CD4-positive, alpha-beta memory T cell (primary cell): ENCODE measurements around the gene HAX1. TPM values are rescaled to one million over a fixed set of nuclear protein-coding genes. Genes with fewer than 3 reads are reported as not detected.
"Not testable (repeated sequence)": the region's sequence is repeated elsewhere in the genome, so short reads cannot be mapped to it uniquely, and the experiment has no call there.

Experiments used
- CTCF ChIA-PET: fragments of 350-600 bp; sonication (Branson Sonifier 250); formaldehyde crosslinking; loops from one replicate; lab custom pipeline; 2021; ENCODE audit warnings: inconsistent platforms; ENCODE audit not compliant: partially characterized antibody; lab: Charles Lee
- POLR2A ChIA-PET: fragments of 350-600 bp; sonication (Branson Sonifier 250); formaldehyde crosslinking; loops from one replicate; lab custom pipeline; 2021; ENCODE audit not compliant: partially characterized antibody; lab: Charles Lee
- DNase-seq, 5 donors: peaks; one replicate each; pipeline versions ENCODE4 v3.0.0 to v3.0.0-alpha.2; 2020 to 2022; ENCODE audit warnings: mixed read lengths in 1 of 5
- H3K27ac ChIP-seq: one replicate; pipeline ENCODE4 v1.7.0; 2013; ENCODE audit warnings: low read depth, low read length
- H3K27me3 ChIP-seq: 2 replicates; pipeline ENCODE4 v1.7.0; 2013; ENCODE audit warnings: mild to moderate bottlenecking, low read length, moderate library complexity; ENCODE audit not compliant: insufficient read depth
- H3K36me3 ChIP-seq: 2 replicates; pipeline ENCODE4 v1.7.0; 2013; ENCODE audit warnings: mild to moderate bottlenecking, low read length, moderate library complexity; ENCODE audit not compliant: insufficient read depth
- H3K4me1 ChIP-seq: 2 replicates; pipeline ENCODE4 v1.7.0; 2013; ENCODE audit warnings: mild to moderate bottlenecking, low read length, moderate library complexity; ENCODE audit not compliant: insufficient read depth
- H3K4me3 ChIP-seq, 2 donors: one replicate each; pipeline ENCODE4 v1.7.0; 2013; ENCODE audit warnings: low read length in 2 of 2, mild to moderate bottlenecking in 1 of 2
- H3K9me3 ChIP-seq, 2 donors: one replicate each; pipeline ENCODE4 v1.7.0; 2013; ENCODE audit warnings: low read length in 2 of 2, control low read depth in 1 of 2; ENCODE audit not compliant: control insufficient read depth in 1 of 2
- H3K27ac Mint-ChIP-seq, 7 donors: one replicate each; pipeline ENCODE4 v1.8.0; 2020 to 2021; ENCODE audit warnings: mixed read lengths in 7 of 7, mild to moderate bottlenecking in 6 of 7, inconsistent platforms in 3 of 7, moderate library complexity in 3 of 7
- H3K27me3 Mint-ChIP-seq, 2 donors: one replicate each; pipeline ENCODE4 v1.8.0; 2020 to 2021; ENCODE audit warnings: mixed read lengths in 2 of 2
- H3K36me3 Mint-ChIP-seq, 2 donors: one replicate each; pipeline ENCODE4 v1.8.0; 2020 to 2021; ENCODE audit warnings: mixed read lengths in 2 of 2, inconsistent platforms in 1 of 2, mild to moderate bottlenecking in 1 of 2
- H3K4me1 Mint-ChIP-seq, 4 donors: one replicate each; pipeline ENCODE4 v1.8.0; 2020 to 2021; ENCODE audit warnings: mixed read lengths in 4 of 4, mild to moderate bottlenecking in 1 of 4
- H3K4me3 Mint-ChIP-seq, 8 donors: one replicate each; pipeline ENCODE4 v1.8.0; 2020 to 2021; ENCODE audit warnings: mixed read lengths in 8 of 8, mild to moderate bottlenecking in 7 of 8, moderate library complexity in 6 of 8, inconsistent platforms in 3 of 8
- H3K9me3 Mint-ChIP-seq, 8 donors: one replicate each; pipeline ENCODE4 v1.8.0; 2020 to 2021; ENCODE audit warnings: mixed read lengths in 8 of 8, mild to moderate bottlenecking in 5 of 8, inconsistent platforms in 3 of 8, moderate library complexity in 1 of 8
- intact Hi-C: fragments of 100-400 bp; cut with micrococcal nuclease; formaldehyde crosslinking; loops from one replicate; pipeline ENCODE4 v1.15.1; 2023
- polyA plus RNA-seq, 2 donors: library from polyadenylated mRNA; unstranded; fragments of 300-500 nt; fragmentation: Illumina TruSeq; gene quantifications; one replicate each; pipeline ENCODE4 v1.2.3, GENCODE V29; 2021
- total RNA-seq, 2 experiments: library from RNA; stranded (reverse); gene quantifications; one replicate each; pipeline ENCODE4 v1.2.3, GENCODE V29; 2021

Gene HAX1
- 100 to 1,000 TPM; 110 to 121 TPM for total RNA-seq
- polyA plus RNA-seq: 100 to 1,000 TPM; 167 to 259 TPM

DNA sequence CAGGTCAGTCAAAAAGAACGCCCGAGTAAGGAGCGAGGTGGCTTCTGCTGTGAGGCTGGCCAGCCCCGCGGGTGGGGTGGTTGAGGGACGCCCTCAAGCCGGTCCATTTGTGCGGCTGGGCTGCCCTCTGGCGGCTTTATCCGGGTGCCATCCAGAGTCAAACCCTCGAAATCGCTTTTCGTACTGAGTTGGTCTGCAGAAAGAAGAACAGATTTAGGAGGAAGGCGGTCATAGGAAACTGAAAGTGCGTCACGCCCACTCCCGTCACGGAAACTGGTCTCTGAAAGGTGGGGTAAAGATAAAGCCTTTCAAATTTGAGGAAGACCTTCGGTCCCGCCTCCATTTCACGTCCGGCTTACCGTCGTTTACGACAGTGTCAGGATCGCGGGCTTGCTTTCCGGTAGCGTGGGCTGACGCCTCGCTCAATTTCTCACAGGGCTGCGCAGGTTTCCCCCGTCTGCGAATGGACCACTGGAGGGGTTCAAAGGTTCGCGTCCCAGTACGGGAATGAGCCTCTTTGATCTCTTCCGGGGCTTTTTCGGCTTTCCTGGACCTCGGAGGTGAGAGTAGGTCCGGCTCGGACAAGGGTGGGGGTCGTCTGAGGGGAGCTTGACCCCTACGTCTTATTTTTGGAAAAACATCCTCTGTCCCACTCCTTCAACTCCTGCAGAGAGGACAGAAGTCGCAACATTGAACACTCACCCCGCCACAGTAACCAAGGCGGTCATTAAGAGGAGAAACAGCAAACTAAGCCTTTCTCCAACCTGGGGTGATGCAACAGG, at the start of gene HAX1:
HAX1 (plus strand) TSS at position 413 of the 782 bp plus-strand sequence; CDS start at position 508, 95 bp downstream.
- Mint-ChIP-seq H3K9me3 (no peaks in the 10 kb centered on the region), H3K4me3 (peak within 1 kb of the TSS; percentile 89 to 98 (median 97)), H3K36me3 (peaks cover 29 to 55% of the 10 kb centered on the region in 2 donors), H3K4me1 (peaks cover 22 to 38% (median 29%) of the 10 kb centered on the region in 4 donors), H3K27me3 (no peaks in the 10 kb centered on the region), H3K27ac (peak within 1 kb of the TSS; percentile 97 to 99 (median 99))
- H3K27ac ChIP-seq: peak within 1 kb of the TSS; percentile 88
- H3K4me1 ChIP-seq: peaks cover 27% of the 10 kb centered on the region
- POLR2A ChIA-PET: interaction anchor here (0.5 to 4.2 kb wide), 26 partner anchors 13 to 1282 kb away, joined by 3 to 49 read pairs (median 4); partner anchors contain the start of genes CREB3L4, RPS27 and UBAP2L
- DNase-seq: peak; percentile 93 to 99 (median 98)
- H3K4me3 ChIP-seq: peak within 1 kb of the TSS; percentile 66 to 85
- H3K9me3 ChIP-seq: no peaks in the 10 kb centered on the region
- CTCF ChIA-PET: interaction anchor here (0.6 to 4.3 kb wide), 21 partner anchors 9 to 476 kb away, joined by 3 to 48 read pairs (median 4); partner anchors contain the start of genes ATP8B2 and UBAP2L
- H3K27me3 ChIP-seq: no peaks in the 10 kb centered on the region
- H3K36me3 ChIP-seq: peaks cover 30% of the 10 kb centered on the region
- intact Hi-C loops: loop anchor here (1.0 to 5.0 kb wide), 12 partner anchors 52 to 601 kb away; partner anchors contain the start of genes GATAD2B, RPS27, UBAP2L and UBE2Q1

- H3K27ac ChIP-seq: no peak overlapping the region
- Mint-ChIP-seq H3K27ac (peak overlapping the region; percentile 15 to 99 (median 90)), H3K27me3 (no peaks in the 10 kb centered on the region), H3K36me3 (peaks cover 22 to 58% of the 10 kb centered on the region in 2 donors), H3K9me3 (peaks cover 0 to 1% (median 0%) of the 10 kb centered on the region in 8 donors), H3K4me3 (peak overlapping the region; percentile 48 to 99 (median 67)), H3K4me1 (peaks cover 58 to 82% (median 70%) of the 10 kb centered on the region in 4 donors)
- no peaks in the 10 kb centered on the region for H3K9me3 ChIP-seq
- intact Hi-C loops: no loop called here
- H3K4me1 ChIP-seq: peaks cover 69% of the 10 kb centered on the region
- ChIA-PET POLR2A (interaction anchor here (0.6 to 1.8 kb wide), 6 partner anchors 18 to 232 kb away, joined by 3 to 5 read pairs (median 3); partner anchors contain the start of gene HAX1), CTCF (interaction anchor here (0.5 to 2.3 kb wide), 4 partner anchors 24 to 113 kb away, joined by 3 to 6 read pairs (median 5); no protein-coding TSS in a partner anchor)
- H3K27me3 ChIP-seq: no peaks in the 10 kb centered on the region
- no peak overlapping the region for H3K4me3 ChIP-seq
- DNase-seq: no peak
- peaks cover 32% of the 10 kb centered on the region for H3K36me3 ChIP-seq
Observed at GRCh38 chr1:154222918-154223317, 49.5 kb upstream of the HAX1 start.

GRCh38 chr1:154223621-154224020, 48.8 kb upstream of the HAX1 start:
- Mint-ChIP-seq H3K27ac (peak overlapping the region in 6 of 7 donors; percentile 38 to 99 (median 90)), H3K9me3 (peaks cover 0 to 1% (median 0%) of the 10 kb centered on the region in 8 donors), H3K36me3 (peaks cover 21 to 57% of the 10 kb centered on the region in 2 donors), H3K4me1 (peaks cover 54 to 75% (median 64%) of the 10 kb centered on the region in 4 donors), H3K27me3 (no peaks in the 10 kb centered on the region), H3K4me3 (peak overlapping the region in 4 of 8 donors; percentile 32 to 99 (median 96))
- intact Hi-C loops: no loop called here
- Histone ChIP-seq H3K36me3 (peaks cover 30% of the 10 kb centered on the region), H3K4me3 (no peak overlapping the region), H3K4me1 (peaks cover 62% of the 10 kb centered on the region), H3K27ac (peak overlapping the region; percentile 19), H3K27me3 (no peaks in the 10 kb centered on the region), H3K9me3 (no peaks in the 10 kb centered on the region)
- ChIA-PET CTCF (interaction anchor here (0.5 to 0.7 kb wide), 2 partner anchors 80 to 111 kb away, joined by 3 read pairs; no protein-coding TSS in a partner anchor), POLR2A (interaction anchor here (0.7 to 1.5 kb wide), 2 partner anchors 18 to 92 kb away, joined by 3 to 5 read pairs; no protein-coding TSS in a partner anchor)
- DNase-seq: no peak

GRCh38 chr1:154225370-154225769, 47.1 kb upstream of the HAX1 start:
- Mint-ChIP-seq H3K4me3 (peak overlapping the region in 1 of 8 donors; percentile 9), H3K27ac (peak overlapping the region in 6 of 7 donors; percentile 16 to 84 (median 60)), H3K4me1 (peaks cover 44 to 60% (median 50%) of the 10 kb centered on the region in 4 donors), H3K27me3 (no peaks in the 10 kb centered on the region), H3K9me3 (peaks cover 0 to 1% (median 0%) of the 10 kb centered on the region in 8 donors), H3K36me3 (peaks cover 23 to 53% of the 10 kb centered on the region in 2 donors)
- no peak overlapping the region for H3K27ac ChIP-seq
- DNase-seq: no peak
- H3K9me3 ChIP-seq: no peaks in the 10 kb centered on the region
- CTCF ChIA-PET: no interaction called here
- intact Hi-C loops: no loop called here
- H3K27me3 ChIP-seq: no peaks in the 10 kb centered on the region
- no peak overlapping the region for H3K4me3 ChIP-seq
- H3K36me3 ChIP-seq: peaks cover 42% of the 10 kb centered on the region
- POLR2A ChIA-PET: interaction anchor here (1.4 kb wide), 1 partner anchor 11 kb away, joined by 3 read pairs; no protein-coding TSS in a partner anchor
- H3K4me1 ChIP-seq: peaks cover 50% of the 10 kb centered on the region

DNA sequence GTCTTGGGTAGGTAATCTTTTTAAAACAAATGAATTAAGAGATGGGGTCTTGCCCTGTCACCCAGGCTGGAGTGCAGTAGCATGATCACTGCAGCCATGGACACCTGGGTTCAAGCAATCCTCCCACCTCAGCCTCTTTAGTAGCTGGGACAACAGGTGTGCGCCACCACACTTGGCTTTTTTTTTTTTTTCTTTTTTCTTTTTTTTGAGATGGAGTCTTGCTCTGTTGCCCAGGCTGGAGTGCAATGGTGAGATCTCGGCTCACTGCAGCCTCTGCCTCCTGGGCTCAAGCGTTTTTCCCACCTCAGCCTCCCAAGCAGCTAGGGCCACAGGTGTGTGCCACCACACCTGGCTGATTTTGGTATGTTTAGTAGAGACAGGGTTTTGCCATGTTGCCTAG, 41.3 kb upstream of the HAX1 start:
- POLR2A ChIA-PET: interaction anchor here (1.6 kb wide), 1 partner anchor 40 kb away, joined by 3 read pairs; no protein-coding TSS in a partner anchor
- H3K27me3 Mint-ChIP-seq, DNase-seq, H3K9me3 Mint-ChIP-seq, H3K4me3 Mint-ChIP-seq, H3K27ac Mint-ChIP-seq, H3K27ac ChIP-seq, H3K4me3 ChIP-seq, H3K9me3 ChIP-seq, H3K27me3 ChIP-seq, H3K4me1 ChIP-seq, intact Hi-C loops: not testable (repeated sequence)
- Mint-ChIP-seq H3K4me1 (peaks cover 4 to 16% (median 12%) of the 10 kb centered on the region in 4 donors), H3K36me3 (peaks cover 47 to 77% of the 10 kb centered on the region in 2 donors)
- peaks cover 66% of the 10 kb centered on the region for H3K36me3 ChIP-seq
- CTCF ChIA-PET: interaction anchor here (1.0 kb wide), 2 partner anchors 11 to 104 kb away, joined by 3 read pairs; a partner anchor contains a TSS

DNA sequence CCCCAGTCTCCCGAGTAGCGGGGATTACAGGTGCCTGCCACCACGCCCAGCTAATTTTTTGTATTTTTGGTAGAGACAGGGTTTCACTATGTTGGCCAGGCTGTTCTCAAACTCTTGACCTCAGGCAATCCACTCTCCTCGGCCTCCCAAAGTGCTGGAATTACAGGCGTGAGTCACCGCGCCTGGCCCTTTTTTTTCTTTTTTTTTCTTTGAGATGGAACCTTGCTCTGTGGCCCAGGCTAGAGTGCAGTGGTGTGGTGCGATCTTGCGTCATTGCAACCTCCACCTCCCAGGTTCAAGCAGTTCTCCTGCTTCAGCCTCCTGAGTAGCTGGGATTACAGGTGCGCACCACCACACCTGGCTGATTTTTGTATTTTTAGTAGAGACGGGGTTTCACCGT, 39.3 kb upstream of the HAX1 start:
- DNase-seq, H3K4me1 ChIP-seq, POLR2A ChIA-PET, H3K4me1 Mint-ChIP-seq, H3K27me3 Mint-ChIP-seq, H3K4me3 ChIP-seq, H3K4me3 Mint-ChIP-seq, intact Hi-C loops, H3K27ac ChIP-seq, CTCF ChIA-PET, H3K9me3 ChIP-seq, H3K27me3 ChIP-seq, H3K9me3 Mint-ChIP-seq: not testable (repeated sequence)
- H3K36me3 Mint-ChIP-seq: peaks cover 55 to 79% of the 10 kb centered on the region in 2 donors
- peak overlapping the region in 2 of 7 donors; percentile 13 to 65 for H3K27ac Mint-ChIP-seq
- peaks cover 70% of the 10 kb centered on the region for H3K36me3 ChIP-seq
